ENCODE data around the gene TBCD.

Gene TBCD

GRCh38 chr17:82862737-82863382, 111.0 kb downstream of the TBCD start:
- no peak for DNase-seq (ENCODE audit: low read depth)
- no peak overlapping the region for H3K4me3 ChIP-seq (ENCODE audit: low read depth, low read length)

- DNase-seq (ENCODE audit: low read depth) = no peak
- no peak overlapping the region for H3K4me3 ChIP-seq (ENCODE audit: low read depth, low read length)
Measured at GRCh38 chr17:82863383-82863940, 111.6 kb downstream of the TBCD start.

GRCh38 chr17:82863941-82864712, 112.3 kb downstream of the TBCD start:
- DNase-seq (ENCODE audit: low read depth) = peak; percentile 59
- no peak overlapping the region for H3K4me3 ChIP-seq (ENCODE audit: low read depth, low read length)

GRCh38 chr17:82864713-82865248, 112.9 kb downstream of the TBCD start:
- DNase-seq (ENCODE audit: low read depth) = no peak
- H3K4me3 ChIP-seq (ENCODE audit: low read depth, low read length) = no peak overlapping the region

GRCh38 chr17:82865274-82865673, 113.4 kb downstream of the TBCD start:
- DNase-seq (ENCODE audit: low read depth) = no peak
- H3K4me3 ChIP-seq (ENCODE audit: low read depth, low read length) = no peak overlapping the region

GRCh38 chr17:82865774-82866395, 114.0 kb downstream of the TBCD start:
- no peak for DNase-seq (ENCODE audit: low read depth)
- H3K4me3 ChIP-seq (ENCODE audit: low read depth, low read length) = no peak overlapping the region

GRCh38 chr17:82866590-82867191, 114.8 kb downstream of the TBCD start:
- H3K4me3 ChIP-seq (ENCODE audit: low read depth, low read length) = no peak overlapping the region
- peak; percentile 76 for DNase-seq (ENCODE audit: low read depth)

GRCh38 chr17:82867763-82868325, 116.0 kb downstream of the TBCD start:
- DNase-seq (ENCODE audit: low read depth) = no peak

GRCh38 chr17:82868715-82869131, 116.9 kb downstream of the TBCD start:
- no peak overlapping the region for H3K4me3 ChIP-seq (ENCODE audit: low read depth, low read length)
- no peak for DNase-seq (ENCODE audit: low read depth)

More at GRCh38 chr17:82867763-82868325, 116.0 kb downstream of the TBCD start:
- no peak overlapping the region for H3K4me3 ChIP-seq (ENCODE audit: low read depth, low read length)

GRCh38 chr17:82869536-82869935, 117.7 kb downstream of the TBCD start:
- no peak for DNase-seq (ENCODE audit: low read depth)
- H3K4me3 ChIP-seq (ENCODE audit: low read depth, low read length) = no peak overlapping the region

- no peak overlapping the region for H3K4me3 ChIP-seq (ENCODE audit: low read depth, low read length)
Measured at GRCh38 chr17:82870091-82870491, 118.2 kb downstream of the TBCD start.

GRCh38 chr17:82870541-82870940, 118.7 kb downstream of the TBCD start:
- H3K4me3 ChIP-seq (ENCODE audit: low read depth, low read length) = no peak overlapping the region
- no peak for DNase-seq (ENCODE audit: low read depth)

More at GRCh38 chr17:82870091-82870491, 118.2 kb downstream of the TBCD start:
- DNase-seq (ENCODE audit: low read depth) = no peak

GRCh38 chr17:82871056-82871775, 119.4 kb downstream of the TBCD start:
- no peak overlapping the region for H3K4me3 ChIP-seq (ENCODE audit: low read depth, low read length)
- no peak for DNase-seq (ENCODE audit: low read depth)

GRCh38 chr17:82871776-82872561, 120.1 kb downstream of the TBCD start:
- DNase-seq (ENCODE audit: low read depth) = no peak
- H3K4me3 ChIP-seq (ENCODE audit: low read depth, low read length) = no peak overlapping the region

- DNase-seq (ENCODE audit: low read depth) = no peak
- H3K4me3 ChIP-seq (ENCODE audit: low read depth, low read length) = no peak overlapping the region
Measured at GRCh38 chr17:82872591-82873520, 121.0 kb downstream of the TBCD start.

GRCh38 chr17:82873521-82873920, 121.7 kb downstream of the TBCD start:
- H3K4me3 ChIP-seq (ENCODE audit: low read depth, low read length) = no peak overlapping the region
- DNase-seq (ENCODE audit: low read depth) = no peak
